Stimulated activated naive CD8-positive, alpha-beta T cell treated with anti-CD3 and anti-CD28 coated beads, Interleukin-15, Interleukin-2, amounts not matched to agents 100 U/mL and 50 U/mL, for 24 hours (primary cell): Measurements from ENCODE around the gene ARSG.
A peak's percentile ranks its signal among the peaks of the same experiment; 100 is the strongest.

ENCODE experiments used
- ATAC-seq: fragments of 150-1000 bp; cut with Tn5 transposase; one replicate; pipeline ENCODE4 v1.10.0; 2021
- DNase-seq: peaks from one replicate; pipeline ENCODE4 v3.0.0; 2021

ARSG gene

GRCh38 chr17:68431045-68431608 lies 139.8 kb downstream of the ARSG start:
- ATAC-seq, result no peak

GRCh38 chr17:68431661-68432071 lies 140.4 kb downstream of the ARSG start:
- no peak for ATAC-seq
- peak; percentile 42 for DNase-seq

More at GRCh38 chr17:68431045-68431608, 139.8 kb downstream of the ARSG start:
- DNase-seq, result no peak

GRCh38 chr17:68432086-68432864 lies 141.0 kb downstream of the ARSG start:
- ATAC-seq, result no peak

GRCh38 chr17:68433211-68433610 lies 141.9 kb downstream of the ARSG start:
- DNase-seq (no peak), ATAC-seq (no peak)

More at GRCh38 chr17:68432086-68432864, 141.0 kb downstream of the ARSG start:
- no peak for DNase-seq

- no peak for ATAC-seq
- DNase-seq, result no peak
Observed at GRCh38 chr17:68433911-68434508, 142.7 kb downstream of the ARSG start.

GRCh38 chr17:68435361-68435760 lies 144.1 kb downstream of the ARSG start:
- no peak for ATAC-seq
- no peak for DNase-seq

- DNase-seq (peak; percentile 86), ATAC-seq (peak; percentile 86)
Observed at GRCh38 chr17:68435876-68436842, 144.9 kb downstream of the ARSG start.

- peak; percentile 49 for DNase-seq
- peak; percentile 63 for ATAC-seq
Observed at GRCh38 chr17:68437979-68438822, 146.9 kb downstream of the ARSG start.

- ATAC-seq (no peak), DNase-seq (no peak)
Observed at GRCh38 chr17:68439656-68440290, 148.5 kb downstream of the ARSG start.

- DNase-seq, result no peak
- no peak for ATAC-seq
Observed at GRCh38 chr17:68440526-68440925, 149.2 kb downstream of the ARSG start.

GRCh38 chr17:68441070-68441770 lies 149.9 kb downstream of the ARSG start:
- no peak for ATAC-seq

GRCh38 chr17:68443972-68444464 lies 152.7 kb downstream of the ARSG start:
- ATAC-seq, result no peak

More at GRCh38 chr17:68441070-68441770, 149.9 kb downstream of the ARSG start:
- no peak for DNase-seq

GRCh38 chr17:68445671-68446070 lies 154.4 kb downstream of the ARSG start:
- ATAC-seq (no peak), DNase-seq (no peak)

More at GRCh38 chr17:68443972-68444464, 152.7 kb downstream of the ARSG start:
- DNase-seq, result no peak

GRCh38 chr17:68446626-68447041 lies 155.3 kb downstream of the ARSG start:
- ATAC-seq (no peak), DNase-seq (no peak)

GRCh38 chr17:68449021-68449739 lies 157.9 kb downstream of the ARSG start:
- ATAC-seq, result no peak
- DNase-seq, result no peak

GRCh38 chr17:68450391-68450790 lies 159.1 kb downstream of the ARSG start:
- DNase-seq (no peak), ATAC-seq (no peak)

GRCh38 chr17:68450801-68451200 lies 159.5 kb downstream of the ARSG start:
- DNase-seq (no peak), ATAC-seq (no peak)

GRCh38 chr17:68451670-68452354 lies 160.5 kb downstream of the ARSG start:
- no peak for DNase-seq
- ATAC-seq, result no peak
